IPS-20b (cell line): Measurements from ENCODE around the gene PCBD2.

Source experiments
- H3K27ac ChIP-seq: one replicate; pipeline ENCODE4 v1.5.1; 2013; ENCODE audit warnings: low read length
- H3K27me3 ChIP-seq: 2 replicates; pipeline ENCODE4 v1.6.1; 2013; ENCODE audit warnings: mild to moderate bottlenecking, low read length, inconsistent platforms; ENCODE audit not compliant: insufficient read depth
- H3K36me3 ChIP-seq: 2 replicates; pipeline ENCODE4 v1.6.1; 2013; ENCODE audit warnings: low read depth, mild to moderate bottlenecking, inconsistent platforms, low read length, moderate library complexity; ENCODE audit not compliant: insufficient read depth
- H3K4me1 ChIP-seq: 2 replicates; pipeline ENCODE4 v1.6.1; 2013; ENCODE audit warnings: mild to moderate bottlenecking, control low read depth, inconsistent platforms, low read length, moderate library complexity; ENCODE audit not compliant: insufficient read depth
- H3K4me3 ChIP-seq: 2 replicates; pipeline ENCODE4 v1.5.1; 2013; ENCODE audit warnings: mild to moderate bottlenecking, low read length, inconsistent platforms
- H3K9ac ChIP-seq: 2 replicates; pipeline ENCODE4 v1.6.1; 2013; ENCODE audit warnings: low read depth, mild to moderate bottlenecking, inconsistent platforms, low read length, moderate library complexity
- H3K9me3 ChIP-seq: 2 replicates; pipeline ENCODE4 v1.6.1; 2013; ENCODE audit warnings: mild to moderate bottlenecking, low read depth, low read length, inconsistent platforms; ENCODE audit not compliant: insufficient read depth

The PCBD2 gene

DNA sequence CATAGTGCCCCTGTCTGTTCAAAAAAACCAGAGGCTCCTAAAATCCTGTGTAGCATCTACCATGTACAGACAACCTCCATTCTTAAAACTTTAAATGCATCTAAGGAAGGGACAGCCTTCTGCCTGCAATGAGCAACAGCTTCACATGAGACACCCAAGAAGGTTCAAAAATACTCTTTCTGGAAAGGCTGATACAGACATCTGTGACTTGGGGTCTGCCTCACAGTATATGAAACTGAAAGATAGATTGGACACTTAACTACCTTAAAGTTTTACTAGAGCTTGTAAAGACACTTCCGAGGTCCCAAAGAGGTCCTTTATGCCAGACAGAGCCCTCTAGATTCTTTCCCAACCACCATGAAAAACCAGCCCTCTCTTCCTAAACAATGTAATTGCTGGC is 34.6 kb downstream of the PCBD2 start:
- Histone ChIP-seq H3K36me3 (peaks cover 21% of the 10 kb centered on the region; the same call in 1 of the 2 replicates), H3K27ac (no peak overlapping the region), H3K4me3 (no peak overlapping the region), H3K4me1 (no peaks in the 10 kb centered on the region), H3K9ac (no peak overlapping the region), H3K27me3 (no peaks in the 10 kb centered on the region), H3K9me3 (no peaks in the 10 kb centered on the region)

DNA sequence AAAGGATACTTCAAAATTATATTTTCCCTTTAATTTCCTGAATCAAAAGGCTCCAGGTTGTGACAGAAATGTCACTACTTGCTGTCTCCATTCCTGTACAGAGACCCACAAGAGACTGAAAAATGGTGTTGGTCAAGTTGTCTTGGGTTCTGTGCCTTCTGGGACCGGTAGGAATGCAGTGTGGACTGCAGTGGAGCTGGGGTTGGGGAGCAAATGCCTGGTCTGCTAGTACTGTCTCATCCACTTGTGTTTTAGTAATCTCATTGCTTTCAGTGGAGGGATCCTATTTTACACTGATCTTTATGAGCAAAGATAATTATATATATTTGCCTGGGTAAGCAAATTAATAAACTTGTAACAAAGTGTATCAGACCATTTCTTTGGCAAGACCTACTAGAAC is 38.6 kb downstream of the PCBD2 start:
- Histone ChIP-seq H3K27me3 (no peaks in the 10 kb centered on the region), H3K36me3 (no peaks in the 10 kb centered on the region), H3K4me1 (no peaks in the 10 kb centered on the region), H3K4me3 (no peak overlapping the region), H3K27ac (no peak overlapping the region), H3K9ac (no peak overlapping the region), H3K9me3 (no peaks in the 10 kb centered on the region)

DNA sequence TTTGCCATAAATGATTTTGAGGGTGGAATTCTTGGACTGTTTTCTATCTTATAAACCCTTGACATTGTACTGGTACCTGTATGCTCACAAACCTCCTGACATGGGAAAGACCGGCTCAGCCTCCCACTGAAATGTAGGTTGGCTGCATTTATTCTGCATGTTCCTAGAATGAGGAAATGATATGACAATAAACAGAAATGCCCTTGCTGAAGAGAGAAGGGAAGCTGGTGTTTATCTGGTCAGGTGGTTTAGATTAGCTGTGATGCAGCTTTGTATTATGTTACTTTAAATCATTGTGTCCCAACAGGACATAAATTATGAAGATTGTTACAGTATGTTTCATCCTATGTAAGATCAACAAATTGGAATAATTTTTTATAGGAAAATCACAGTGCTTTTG is 39.7 kb downstream of the PCBD2 start:
- H3K27me3 ChIP-seq, result no peaks in the 10 kb centered on the region
- no peaks in the 10 kb centered on the region for H3K36me3 ChIP-seq
- no peaks in the 10 kb centered on the region for H3K4me1 ChIP-seq
- no peak overlapping the region for H3K4me3 ChIP-seq
- no peaks in the 10 kb centered on the region for H3K9me3 ChIP-seq
- no peak overlapping the region for H3K27ac ChIP-seq
- no peak overlapping the region for H3K9ac ChIP-seq

GRCh38 chr5:134945041-134945440 is 40.1 kb downstream of the PCBD2 start:
- Histone ChIP-seq H3K4me3 (no peak overlapping the region), H3K36me3 (no peaks in the 10 kb centered on the region), H3K27ac (no peak overlapping the region), H3K27me3 (no peaks in the 10 kb centered on the region), H3K4me1 (no peaks in the 10 kb centered on the region), H3K9ac (no peak overlapping the region), H3K9me3 (no peaks in the 10 kb centered on the region)

GRCh38 chr5:134948911-134949310 is 44.0 kb downstream of the PCBD2 start:
- Histone ChIP-seq H3K9ac (no peak overlapping the region), H3K36me3 (no peaks in the 10 kb centered on the region), H3K4me3 (no peak overlapping the region), H3K27ac (no peak overlapping the region), H3K4me1 (no peaks in the 10 kb centered on the region), H3K9me3 (peaks cover under 1% of the 10 kb centered on the region; the same call in 1 of the 2 replicates), H3K27me3 (no peaks in the 10 kb centered on the region)

- Histone ChIP-seq H3K9me3 (peaks cover 5% of the 10 kb centered on the region; the same call in 1 of the 2 replicates), H3K4me1 (no peaks in the 10 kb centered on the region), H3K4me3 (no peak overlapping the region)
Measured at GRCh38 chr5:134949316-134949715, 44.4 kb downstream of the PCBD2 start.

GRCh38 chr5:134957920-134958608 is 53.1 kb downstream of the PCBD2 start:
- H3K36me3 ChIP-seq, result peaks cover 15% of the 10 kb centered on the region; the same call in 1 of the 2 replicates
- no peak overlapping the region for H3K27ac ChIP-seq
- H3K4me1 ChIP-seq, result peaks cover 12% of the 10 kb centered on the region
- H3K27me3 ChIP-seq, result no peaks in the 10 kb centered on the region
- H3K9me3 ChIP-seq, result peaks cover 6% of the 10 kb centered on the region; the same call in 1 of the 2 replicates
- no peak overlapping the region for H3K9ac ChIP-seq
- H3K4me3 ChIP-seq, result no peak overlapping the region; the same call in 1 of the 2 replicates

More at GRCh38 chr5:134949316-134949715, 44.4 kb downstream of the PCBD2 start:
- no peak overlapping the region for H3K9ac ChIP-seq
- H3K36me3 ChIP-seq, result no peaks in the 10 kb centered on the region
- no peak overlapping the region for H3K27ac ChIP-seq
- H3K27me3 ChIP-seq, result no peaks in the 10 kb centered on the region

- H3K27me3 ChIP-seq, result no peaks in the 10 kb centered on the region
- H3K9ac ChIP-seq, result no peak overlapping the region
- peaks cover 15% of the 10 kb centered on the region; the same call in 1 of the 2 replicates for H3K36me3 ChIP-seq
- H3K9me3 ChIP-seq, result peaks cover 6% of the 10 kb centered on the region; the same call in 1 of the 2 replicates
- H3K27ac ChIP-seq, result no peak overlapping the region
- no peak overlapping the region for H3K4me3 ChIP-seq
- H3K4me1 ChIP-seq, result peaks cover 12% of the 10 kb centered on the region
Measured at GRCh38 chr5:134958755-134959154, 53.8 kb downstream of the PCBD2 start.

- Histone ChIP-seq H3K9ac (no peak overlapping the region), H3K27me3 (no peaks in the 10 kb centered on the region), H3K4me3 (no peak overlapping the region), H3K9me3 (no peaks in the 10 kb centered on the region), H3K4me1 (peaks cover 8% of the 10 kb centered on the region), H3K27ac (no peak overlapping the region), H3K36me3 (peaks cover 15% of the 10 kb centered on the region; the same call in 1 of the 2 replicates)
Measured at GRCh38 chr5:134963098-134963497, 58.2 kb downstream of the PCBD2 start.

DNA sequence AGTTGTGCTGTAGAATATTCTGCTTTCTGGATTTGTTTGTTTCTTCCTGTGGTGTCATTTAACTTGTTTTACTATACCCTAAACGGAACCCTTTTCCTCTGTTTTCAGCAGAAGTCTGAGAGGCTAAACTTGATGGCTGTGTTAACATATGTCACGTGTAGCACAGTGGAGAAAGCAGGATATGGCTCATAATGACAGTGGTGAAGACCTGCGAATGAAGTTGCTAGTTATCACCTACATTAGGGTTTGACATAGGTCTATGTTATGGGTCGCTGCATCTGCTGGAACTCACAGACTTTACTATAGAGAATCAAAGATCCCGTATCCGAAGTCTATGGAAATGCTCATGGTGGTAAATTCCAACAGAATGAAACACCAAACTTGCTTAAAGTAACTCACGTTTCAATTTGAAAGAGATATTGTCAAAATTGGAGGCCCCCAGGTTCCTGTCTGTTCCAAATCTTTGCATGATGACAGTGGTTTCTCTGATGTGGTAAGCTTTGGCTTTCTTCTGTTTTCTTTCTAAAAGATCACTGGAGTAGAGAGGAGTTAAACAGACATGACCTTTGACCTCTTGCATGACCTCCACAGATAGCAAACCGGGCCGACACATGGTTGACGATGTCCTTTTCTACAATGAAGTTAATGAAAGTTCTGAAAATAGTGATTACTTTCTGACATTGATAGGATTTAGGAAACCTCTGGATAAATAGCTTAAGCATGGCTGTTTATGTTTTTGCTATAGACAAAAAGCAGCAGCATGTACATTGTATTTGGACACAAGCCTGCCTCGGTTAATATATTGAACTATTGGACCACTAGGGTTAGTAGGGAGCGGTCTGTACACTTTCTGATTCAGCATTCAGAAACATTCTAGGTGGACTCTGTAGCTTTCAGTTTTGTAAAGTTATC is 59.7 kb downstream of the PCBD2 start:
- H3K27me3 ChIP-seq, result no peaks in the 10 kb centered on the region
- H3K36me3 ChIP-seq, result peaks cover 15% of the 10 kb centered on the region; the same call in 1 of the 2 replicates
- no peak overlapping the region for H3K27ac ChIP-seq
- no peak overlapping the region for H3K4me3 ChIP-seq
- H3K4me1 ChIP-seq, result no peaks in the 10 kb centered on the region
- H3K9me3 ChIP-seq, result no peaks in the 10 kb centered on the region
- H3K9ac ChIP-seq, result no peak overlapping the region

GRCh38 chr5:134965271-134965825 is 60.4 kb downstream of the PCBD2 start:
- H3K27me3 ChIP-seq, result no peaks in the 10 kb centered on the region
- H3K36me3 ChIP-seq, result peaks cover 11% of the 10 kb centered on the region; the same call in 1 of the 2 replicates
- no peak overlapping the region for H3K4me3 ChIP-seq
- H3K4me1 ChIP-seq, result no peaks in the 10 kb centered on the region
- no peak overlapping the region for H3K27ac ChIP-seq
- no peaks in the 10 kb centered on the region for H3K9me3 ChIP-seq
- H3K9ac ChIP-seq, result no peak overlapping the region
